Adipocyte (in vitro differentiated cells): Measurements from ENCODE around the gene BNIP2.
A peak's percentile ranks its signal among the peaks of the same experiment; 100 is the strongest.

Source experiments
- DNase-seq: peaks from one replicate; pipeline ENCODE4 v3.0.0-alpha.2; 2015; ENCODE audit warnings: low read depth
- H3K27me3 ChIP-seq: replicated peaks from 2 replicates; pipeline ENCODE4 v1.7.0; 2013; ENCODE audit warnings: mild to moderate bottlenecking, low read length, moderate library complexity; ENCODE audit not compliant: control insufficient read depth, insufficient read depth
- H3K36me3 ChIP-seq: 2 replicates; pipeline ENCODE4 v1.7.0; 2013; ENCODE audit warnings: low read length, mild to moderate bottlenecking, moderate library complexity; ENCODE audit not compliant: control insufficient read depth, insufficient read depth, severe bottlenecking
- H3K4me1 ChIP-seq: 2 replicates; pipeline ENCODE4 v1.7.0; 2013; ENCODE audit warnings: mild to moderate bottlenecking, low read length, moderate library complexity; ENCODE audit not compliant: control insufficient read depth, insufficient read depth
- H3K4me3 ChIP-seq: 2 replicates; pipeline ENCODE4 v1.7.0; 2013; ENCODE audit warnings: mild to moderate bottlenecking, low read length, moderate library complexity
- H3K9ac ChIP-seq: 2 replicates; pipeline ENCODE4 v1.7.0; 2013; ENCODE audit warnings: mild to moderate bottlenecking, low read length, moderate library complexity
- H3K9me3 ChIP-seq: 2 replicates; pipeline ENCODE4 v1.7.0; 2013; ENCODE audit warnings: mild to moderate bottlenecking, low read length, moderate library complexity; ENCODE audit not compliant: control insufficient read depth

The BNIP2 gene

GRCh38 chr15:59686389-59686788, 2.7 kb downstream of the BNIP2 start:
- H3K4me3 ChIP-seq = peak overlapping the region; percentile 5
- DNase-seq = no peak
- peaks cover 7% of the 10 kb centered on the region for H3K36me3 ChIP-seq
- H3K9me3 ChIP-seq = no peaks in the 10 kb centered on the region
- peaks cover 34% of the 10 kb centered on the region for H3K4me1 ChIP-seq
- H3K27me3 ChIP-seq = no peaks in the 10 kb centered on the region
- no peak overlapping the region for H3K9ac ChIP-seq

- Histone ChIP-seq H3K9ac (no peak overlapping the region), H3K4me1 (peaks cover 34% of the 10 kb centered on the region), H3K9me3 (no peaks in the 10 kb centered on the region), H3K36me3 (peaks cover 12% of the 10 kb centered on the region), H3K27me3 (no peaks in the 10 kb centered on the region), H3K4me3 (peak overlapping the region; percentile 5)
- DNase-seq = peak; percentile 66
These were observed 3.3 kb downstream of the BNIP2 start for GRCh38 chr15:59685737-59686297.

- no peak overlapping the region for H3K9ac ChIP-seq
- peaks cover 62% of the 10 kb centered on the region for H3K36me3 ChIP-seq
- DNase-seq = no peak
- no peaks in the 10 kb centered on the region for H3K27me3 ChIP-seq
- no peak overlapping the region for H3K4me3 ChIP-seq
- no peaks in the 10 kb centered on the region for H3K9me3 ChIP-seq
- peaks cover 10% of the 10 kb centered on the region for H3K4me1 ChIP-seq
These were observed 8.2 kb downstream of the BNIP2 start for GRCh38 chr15:59680870-59681269.

- no peaks in the 10 kb centered on the region for H3K9me3 ChIP-seq
- no peak overlapping the region for H3K4me3 ChIP-seq
- H3K27me3 ChIP-seq = no peaks in the 10 kb centered on the region
- no peak for DNase-seq
- peaks cover 5% of the 10 kb centered on the region for H3K4me1 ChIP-seq
- H3K9ac ChIP-seq = no peak overlapping the region
- peaks cover 67% of the 10 kb centered on the region for H3K36me3 ChIP-seq
These were observed 8.8 kb downstream of the BNIP2 start for GRCh38 chr15:59680346-59680745.

- H3K9ac ChIP-seq = no peak overlapping the region
- H3K4me1 ChIP-seq = peaks cover 3% of the 10 kb centered on the region
- no peaks in the 10 kb centered on the region for H3K27me3 ChIP-seq
- DNase-seq = no peak
- no peak overlapping the region for H3K4me3 ChIP-seq
- H3K9me3 ChIP-seq = no peaks in the 10 kb centered on the region
- peaks cover 81% of the 10 kb centered on the region for H3K36me3 ChIP-seq
These were observed 10.5 kb downstream of the BNIP2 start for GRCh38 chr15:59678620-59679019.

- Histone ChIP-seq H3K36me3 (peaks cover 85% of the 10 kb centered on the region), H3K9ac (no peak overlapping the region), H3K4me1 (peaks cover 3% of the 10 kb centered on the region), H3K27me3 (no peaks in the 10 kb centered on the region), H3K4me3 (no peak overlapping the region), H3K9me3 (no peaks in the 10 kb centered on the region)
- DNase-seq = no peak
These were observed 10.9 kb downstream of the BNIP2 start for GRCh38 chr15:59678172-59678571.

- DNase-seq = no peak
- Histone ChIP-seq H3K36me3 (peaks cover 93% of the 10 kb centered on the region), H3K9ac (no peak overlapping the region), H3K4me3 (no peak overlapping the region), H3K27me3 (no peaks in the 10 kb centered on the region), H3K9me3 (no peaks in the 10 kb centered on the region), H3K4me1 (peaks cover 3% of the 10 kb centered on the region)
These were observed 12.6 kb downstream of the BNIP2 start for GRCh38 chr15:59676565-59676964.

GRCh38 chr15:59674361-59674877, 14.7 kb downstream of the BNIP2 start:
- no peak for DNase-seq
- Histone ChIP-seq H3K9me3 (no peaks in the 10 kb centered on the region), H3K4me3 (no peak overlapping the region), H3K36me3 (peaks cover 93% of the 10 kb centered on the region), H3K27me3 (no peaks in the 10 kb centered on the region), H3K4me1 (peaks cover 3% of the 10 kb centered on the region), H3K9ac (no peak overlapping the region)

GRCh38 chr15:59668556-59668955, 20.6 kb downstream of the BNIP2 start:
- Histone ChIP-seq H3K4me1 (peaks cover 6% of the 10 kb centered on the region), H3K36me3 (peaks cover 87% of the 10 kb centered on the region)
- DNase-seq = no peak

GRCh38 chr15:59662260-59662659, 26.9 kb downstream of the BNIP2 start:
- H3K36me3 ChIP-seq = peaks cover 53% of the 10 kb centered on the region

More at GRCh38 chr15:59668556-59668955, 20.6 kb downstream of the BNIP2 start:
- H3K4me3 ChIP-seq = no peak overlapping the region
- H3K9me3 ChIP-seq = no peaks in the 10 kb centered on the region
- no peak overlapping the region for H3K9ac ChIP-seq
- no peaks in the 10 kb centered on the region for H3K27me3 ChIP-seq

GRCh38 chr15:59659366-59659765, 29.8 kb downstream of the BNIP2 start:
- H3K9me3 ChIP-seq = no peaks in the 10 kb centered on the region

More at GRCh38 chr15:59662260-59662659, 26.9 kb downstream of the BNIP2 start:
- Histone ChIP-seq H3K4me3 (peak overlapping the region; percentile 22), H3K9ac (peak overlapping the region; percentile 63), H3K9me3 (no peaks in the 10 kb centered on the region), H3K4me1 (peaks cover 33% of the 10 kb centered on the region), H3K27me3 (no peaks in the 10 kb centered on the region)
- peak; percentile 29 for DNase-seq

More at GRCh38 chr15:59659366-59659765, 29.8 kb downstream of the BNIP2 start:
- Histone ChIP-seq H3K9ac (no peak overlapping the region), H3K4me1 (peaks cover 48% of the 10 kb centered on the region), H3K36me3 (peaks cover 30% of the 10 kb centered on the region), H3K27me3 (no peaks in the 10 kb centered on the region), H3K4me3 (no peak overlapping the region)
- DNase-seq = no peak
